GM12878 (cell line): ENCODE results near the gene WWTR1. TPM values are rescaled to one million over a fixed set of nuclear protein-coding genes. Genes with fewer than 3 reads are reported as not detected.

ENCODE experiments used
- ATAC-seq: fragments of 200-7000 bp; cut with Tn5 transposase; 3 replicates; pipeline ENCODE4 v1.9.1; 2020; ENCODE audit warnings: mild to moderate bottlenecking, moderate library complexity
- BruUV-seq: library from RNA; stranded (reverse); fragments of 400-500 nt; replicated peaks from 2 replicates; lab custom pipeline; 2021; lab: Mats Ljungman, UMichigan
- CTCF ChIA-PET: fragments of 300-600 bp; sonication (Branson Sonifier 250); formaldehyde crosslinking; extraction: SDS; loops from one replicate; lab custom pipeline; 2021; ENCODE audit warnings: inconsistent platforms; lab: Yijun Ruan, JAX
- POLR2A ChIA-PET: fragments of 350-600 bp; formaldehyde crosslinking; extraction: SDS; loops from one replicate; lab custom pipeline; 2021; ENCODE audit warnings: inconsistent platforms; lab: Charles Lee
- RAD21 ChIA-PET: fragments of 300-600 bp; sonication (Branson Sonifier 250); formaldehyde crosslinking; loops from one replicate; lab custom pipeline; 2023; ENCODE audit warnings: antibody characterized with exemption; ENCODE audit not compliant: unreplicated experiment; lab: Charles Lee
- SMC1A ChIA-PET: fragments of 300-600 bp; sonication (Branson Sonifier 250); formaldehyde crosslinking; loops from one replicate; lab custom pipeline; 2023; ENCODE audit not compliant: unreplicated experiment, uncharacterized antibody; lab: Charles Lee
- DNase-seq: peaks from one replicate; pipeline ENCODE4 v3.0.0-alpha.2; 2011; ENCODE audit warnings: low read depth, low spot score
- FAIRE-seq: peaks from 3 replicates; lab custom pipeline; 2011; peaks lifted over from hg19 to GRCh38; lab: Jason Lieb, UNC
- H2AFZ ChIP-seq: 2 replicates; pipeline ENCODE4 v1.6.0; 2011; ENCODE audit warnings: low read depth, low read length, control low read depth; ENCODE audit not compliant: control insufficient read depth
- H3K27ac ChIP-seq: 2 replicates; pipeline ENCODE4 v1.5.1; 2011; ENCODE audit warnings: control low read depth; ENCODE audit not compliant: control insufficient read depth, insufficient read depth
- H3K27me3 ChIP-seq, 2 experiments: replicated peaks in 1 of 2; 2 replicates each; pipeline versions ENCODE4 v1.6.0 to v1.6.1; 2011; ENCODE audit warnings: low read length in 1 of 2; ENCODE audit not compliant: control insufficient read depth in 2 of 2, insufficient read depth in 2 of 2
- H3K36me3 ChIP-seq, 2 experiments: 2 replicates each; pipeline ENCODE4 v1.5.1; 2011; ENCODE audit warnings: low read length in 1 of 2; ENCODE audit not compliant: control insufficient read depth in 2 of 2, insufficient read depth in 2 of 2
- H3K4me1 ChIP-seq: 2 replicates; pipeline ENCODE4 v1.6.1; 2011; ENCODE audit warnings: mild to moderate bottlenecking, low read length, moderate library complexity, mixed read lengths; ENCODE audit not compliant: control insufficient read depth, insufficient read depth
- H3K4me2 ChIP-seq: 2 replicates; pipeline ENCODE4 v1.6.0; 2011; ENCODE audit warnings: control low read depth; ENCODE audit not compliant: control insufficient read depth, insufficient read depth
- H3K4me3 ChIP-seq: fragments of 200-600 bp; sonication (generic); 2 replicates; pipeline ENCODE4 v1.5.1; 2016
- H3K79me2 ChIP-seq: 2 replicates; pipeline ENCODE4 v1.6.0; 2011; ENCODE audit warnings: low read length; ENCODE audit not compliant: control insufficient read depth, insufficient read depth
- H3K9ac ChIP-seq: 2 replicates; pipeline ENCODE4 v1.8.0; 2011; ENCODE audit warnings: low read length, control low read depth, mixed read lengths; ENCODE audit not compliant: control insufficient read depth, insufficient read depth
- H3K9me3 ChIP-seq: replicated peaks from 3 replicates; pipeline ENCODE4 v1.5.1; 2011; ENCODE audit warnings: mild to moderate bottlenecking, low read length; ENCODE audit not compliant: control insufficient read depth, insufficient read depth
- H4K20me1 ChIP-seq: 2 replicates; pipeline ENCODE4 v1.6.0; 2011; ENCODE audit not compliant: control insufficient read depth, insufficient read depth
- BRCA1 ChIP-seq: IDR thresholded peaks from 2 replicates; pipeline ENCODE4 v1.6.1; 2011; ENCODE audit warnings: low read depth, low read length, improper control_type of control experiment
- CBX3 ChIP-seq: fragments of 200-600 bp; sonication (generic); IDR thresholded peaks from 2 replicates; pipeline ENCODE4 v1.6.1; 2016; ENCODE audit warnings: low read depth, borderline replicate concordance
- CTCF ChIP-seq, 3 experiments: IDR thresholded peaks in 2 of 3; conservative IDR thresholded peaks in 1 of 3; 2 replicates each; pipeline ENCODE4 v1.5.1; 2011; ENCODE audit warnings: low read depth in 3 of 3, low read length in 3 of 3, mild to moderate bottlenecking in 3 of 3, control low read depth in 2 of 3, moderate library complexity in 2 of 3, inconsistent platforms in 1 of 3, mixed read lengths in 1 of 3; ENCODE audit not compliant: control insufficient read depth in 2 of 3, insufficient read depth in 1 of 3; ENCODE audit errors: extremely low read depth in 1 of 3
- GABPA ChIP-seq: IDR thresholded peaks from 2 replicates; pipeline ENCODE4 v1.6.1; 2014; ENCODE audit warnings: antibody characterized with exemption, low read depth, mild to moderate bottlenecking, inconsistent platforms
- KDM1A ChIP-seq: fragments of 200-600 bp; sonication (generic); IDR thresholded peaks from 2 replicates; pipeline ENCODE4 v1.6.1; 2016; ENCODE audit warnings: borderline replicate concordance
- RBBP5 ChIP-seq: fragments of 200-600 bp; sonication (generic); conservative IDR thresholded peaks from 2 replicates; pipeline ENCODE4 v1.6.1; 2016
- SIN3A ChIP-seq: IDR thresholded peaks from 2 replicates; pipeline ENCODE4 v1.6.1; 2012; ENCODE audit warnings: low read depth, low read length, improper control_type of control experiment
- SP1 ChIP-seq: IDR thresholded peaks from one replicate; pipeline ENCODE4 v1.6.1; 2011; ENCODE audit warnings: low read depth, low read length
- TCF7 ChIP-seq: IDR thresholded peaks from 2 replicates; pipeline ENCODE4 v1.6.1; 2014; ENCODE audit warnings: antibody characterized with exemption, borderline replicate concordance
- WGBS: methylation state at CpG from one replicate; pipeline ENCODE4 v1.1.6; 2016; ENCODE audit warnings: low lambda C conversion rate; ENCODE audit not compliant: insufficient replicate concordance, insufficient coverage; ENCODE audit errors: missing lambda C conversion rate; 5-methylcytosine and 5-hydroxymethylcytosine counted together
- in situ Hi-C: fragments of 300-500 bp; cut with MboI; formaldehyde crosslinking; loops from 9 replicates; pipeline ENCODE4 v1.14.3; 2018; ENCODE audit warnings: mixed read lengths
- intact Hi-C: fragments of 100-400 bp; cut with micrococcal nuclease; formaldehyde crosslinking; loops from one replicate; pipeline ENCODE4 v1.14.2; 2022; ENCODE audit not compliant: unreplicated experiment
- polyA plus RNA-seq, 11 experiments: library from polyadenylated mRNA; depleted of rRNA in 4 of 11; unstranded in 6 of 11; stranded (reverse) in 5 of 11; fragments of >200 nt; fragmentation: Nextera tagmentation in 4 of 11; fragmentation: Illumina TruSeq in 1 of 11; extraction: Ambion mirVana in 4 of 11; extraction: Trizol in 1 of 11; gene quantifications; 1 replicate in 1 of 11; 2 replicates in 10 of 11; pipeline versions ENCODE4 v1.2.1 to v1.2.3, GENCODE V29; 2011 to 2016; ENCODE audit warnings: inconsistent platforms in 2 of 11, missing spikeins in 2 of 11, low read depth in 1 of 11
- total RNA-seq, 4 experiments: library from RNA; depleted of rRNA in 3 of 4; stranded (reverse); fragments of >200 nt in 3 of 4; fragmentation: Illumina TruSeq in 1 of 4; extraction: Trizol in 1 of 4; gene quantifications; 2 replicates each; pipeline versions ENCODE4 v1.2.1 to v1.2.3, GENCODE V29; 2013 to 2021

WWTR1 gene
- total and polyA plus RNA-seq, 10 of the 15 experiments (the other 5 are each of a cell fraction or from before 2014, with no cell fraction given) = 2.5 to 18.5 (median 5.8) TPM

GRCh38 chr3:149547954-149548668, 109.7 kb downstream of the WWTR1 start (continued):
- TF ChIP-seq GABPA (no peak), RBBP5 (no peak)

GRCh38 chr3:149547413-149547812, 110.4 kb downstream of the WWTR1 start:
- H3K79me2 ChIP-seq = no peaks in the 10 kb centered on the region
- no peak overlapping the region for H3K4me2 ChIP-seq
- no TSS peak for BruUV-seq
- H3K9ac ChIP-seq = no peak overlapping the region
- 84% methylated on average over 7 of the region's 9 CpGs for WGBS
- no peak overlapping the region for H3K27ac ChIP-seq
- no peak for DNase-seq
- H3K4me1 ChIP-seq = peaks cover 7% of the 10 kb centered on the region
- H2AFZ ChIP-seq = no peak overlapping the region
- no peaks in the 10 kb centered on the region for H3K9me3 ChIP-seq
- no peak for ATAC-seq
- intact Hi-C loops (no loop called here), in situ Hi-C loops (no loop called here)
- no peaks in the 10 kb centered on the region for H3K27me3 ChIP-seq
- no peak overlapping the region for H3K4me3 ChIP-seq
- no peaks in the 10 kb centered on the region; a peak in 1 of 4 replicates for H3K36me3 ChIP-seq
- POLR2A ChIA-PET = interaction anchor here (0.7 kb wide), 1 partner anchor 28 kb away, joined by 3 read pairs; no protein-coding TSS in a partner anchor
- SMC1A ChIA-PET = interaction anchor here (1.1 to 1.4 kb wide), 3 partner anchors 16 to 33 kb away, joined by 4 to 6 read pairs (median 4); no protein-coding TSS in a partner anchor
- CTCF ChIA-PET = interaction anchor here (0.5 to 3.4 kb wide), 4 partner anchors 16 to 225 kb away, joined by 3 to 17 read pairs (median 8); no protein-coding TSS in a partner anchor
- TF ChIP-seq BRCA1 = no peak
- TF ChIP-seq KDM1A = no peak
- TF ChIP-seq SIN3A = no peak
- no peak for TF ChIP-seq SP1
- no peak for TF ChIP-seq CBX3
- TF ChIP-seq CTCF (IDR thresholded peaks at IDR 0.05 in 2 of 3, conservative IDR thresholded peaks at IDR 0.05 in 1 of 3; ENCODE audit: control insufficient read depth in 2 of 3, extremely low read depth in 1 of 3, insufficient read depth in 1 of 3, low read depth in 3 of 3, low read length in 3 of 3) = no peak
- TF ChIP-seq TCF7 = no peak
- RAD21 ChIA-PET = interaction anchor here (1.6 kb wide), 1 partner anchor 17 kb away, joined by 8 read pairs; no protein-coding TSS in a partner anchor
- H4K20me1 ChIP-seq = no peaks in the 10 kb centered on the region
- FAIRE-seq = no peak
